Pancreas (tissue), 10 donors: ENCODE measurements around the gene SH3RF3. TPM values are rescaled to one million over a fixed set of nuclear protein-coding genes. Genes with fewer than 3 reads are reported as not detected.

Experiments
- ATAC-seq, 4 donors: fragments of 200-7000 bp; cut with Tn5 transposase; one replicate each; pipeline versions ENCODE4 v1.8.0 to v1.9.1; 2020; ENCODE audit warnings: mild to moderate bottlenecking in 4 of 4, moderate library complexity in 4 of 4
- DNase-seq, 6 donors: peaks; one replicate each; pipeline ENCODE4 v3.0.0-alpha.2; 2020
- FAIRE-seq: peaks from 2 replicates; lab custom pipeline; 2012; peaks lifted over from hg19 to GRCh38; lab: Jason Lieb, UNC
- H3K27ac ChIP-seq, 4 donors: fragments of 200-600 bp; sonication (generic); 1 replicate in 3 of 4; 2 replicates in 1 of 4; pipeline versions ENCODE4 v1.5.0 to v1.8.0; 2020
- H3K27me3 ChIP-seq, 4 donors: fragments of 200-600 bp; one replicate each; pipeline ENCODE4 v1.8.0; 2021
- H3K36me3 ChIP-seq, 3 donors: fragments of 200-600 bp; sonication (generic) in 1 of 3; one replicate each; pipeline versions ENCODE4 v1.5.0 to v1.8.0; 2020 to 2021
- H3K4me1 ChIP-seq, 3 donors: fragments of 200-600 bp; one replicate each; pipeline ENCODE4 v1.8.0; 2021
- H3K4me3 ChIP-seq, 4 donors: fragments of 200-600 bp; sonication (generic) in 2 of 4; one replicate each; pipeline versions ENCODE4 v1.5.0 to v1.8.0; 2020 to 2021
- H3K9me3 ChIP-seq, 4 donors: fragments of 200-600 bp; one replicate each; pipeline ENCODE4 v1.8.0; 2021
- WGBS, 2 donors: extraction: QIAGEN DNeasy Blood & Tissue Kit; methylation state at CpG; one replicate each; pipeline ENCODE4 v1.1.7; 2013; 5-methylcytosine and 5-hydroxymethylcytosine counted together
- intact Hi-C, 3 donors: fragments of 100-400 bp; cut with DNase I; formaldehyde crosslinking; loops; one replicate each; pipeline versions ENCODE4 v1.11.1 to v1.14.2; 2022
- polyA plus RNA-seq, 2 donors: library from polyadenylated mRNA; stranded (reverse); fragments of 200-250 nt; gene quantifications; one replicate each; pipeline ENCODE4 v1.2.3, GENCODE V29; 2013
- total RNA-seq, 6 donors: library from RNA; stranded (reverse); fragmentation: NEBNext Ultra II Directional in 4 of 6; extraction: Animal tissue kit (Norgen Biotek cat#: 25700) in 4 of 6; gene quantifications; one replicate each; pipeline versions ENCODE4 v1.2.1 to v1.2.4, GENCODE V29; 2021 to 2023
- TF ChIP-seq, protein P1 (sequence below), 4 donors: fragments of 200-600 bp; sonication (generic) in 3 of 4; IDR thresholded peaks; one replicate each; pipeline versions ENCODE4 v1.5.0 to v1.8.0; 2021; ENCODE audit warnings: antibody characterized with exemption in 4 of 4
- donor health status: healthy with polysubstance abuse.
- donor health status: DM: no; HTN: no; CAD: no; lungs with moderate emphysema.
- donor health status: DM: no; HTN: no; CAD: no.
- donor health status: control.
- donor health status: control.
- donor health status: Bipolar disorder and iron deficiency.
- donor health status: DM: yes; HTN: yes; CAD: no.
- donor health status: DM: no; HTN: no; CAD: no.
- donor health status: DM: no; HTN: no; CAD: no.
- donor health status: DM: yes; HTN: yes; CAD: no.

SH3RF3 gene
- total and polyA plus RNA-seq, 8 donors: 1.1 to 3.5 (median 1.8) TPM

DNA sequence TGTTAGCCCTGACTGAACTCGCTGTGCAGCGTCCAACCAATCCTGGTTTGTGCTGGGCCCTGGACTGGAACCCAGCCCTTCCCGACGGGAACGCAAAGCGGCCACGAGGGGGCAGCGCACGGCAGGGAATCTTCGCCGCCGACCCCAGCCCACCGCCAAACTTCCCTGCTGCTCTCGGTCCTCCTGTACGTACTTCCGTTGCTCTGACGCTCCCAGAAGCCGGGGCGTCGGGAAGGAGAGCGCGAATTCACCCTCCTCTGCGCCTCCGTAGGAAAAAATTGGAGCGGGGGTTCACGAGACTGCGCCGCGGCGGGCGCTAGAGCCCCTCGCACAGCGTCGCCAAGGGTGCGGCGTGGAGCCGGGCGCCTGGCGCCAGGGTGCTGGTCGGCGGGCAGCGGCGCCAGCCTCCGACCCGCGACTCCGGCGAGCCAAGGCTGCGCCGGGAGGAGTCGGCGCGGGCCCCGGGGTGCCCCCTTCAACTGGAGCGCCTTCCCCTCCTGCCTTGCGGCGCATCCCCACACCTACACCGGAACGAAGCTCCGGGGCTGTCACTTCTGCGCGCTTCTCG lies 873 bp upstream of the SH3RF3 start:
- DNase-seq (peak; percentile 46 to 82 (median 68)), ATAC-seq (peak; percentile 66 to 86 (median 84)), FAIRE-seq (no peak)
- intact Hi-C loops: loop anchor here in 2 of 3 donors (5.0 kb wide), 2 partner anchors 379 to 384 kb away; no protein-coding TSS in a partner anchor
- no peaks in the 10 kb centered on the region for H3K27me3 ChIP-seq
- H3K27ac ChIP-seq: peak overlapping the region in 2 of 4 donors; percentile 22 to 52
- H3K9me3 ChIP-seq: no peaks in the 10 kb centered on the region
- TF ChIP-seq, protein P1, sequence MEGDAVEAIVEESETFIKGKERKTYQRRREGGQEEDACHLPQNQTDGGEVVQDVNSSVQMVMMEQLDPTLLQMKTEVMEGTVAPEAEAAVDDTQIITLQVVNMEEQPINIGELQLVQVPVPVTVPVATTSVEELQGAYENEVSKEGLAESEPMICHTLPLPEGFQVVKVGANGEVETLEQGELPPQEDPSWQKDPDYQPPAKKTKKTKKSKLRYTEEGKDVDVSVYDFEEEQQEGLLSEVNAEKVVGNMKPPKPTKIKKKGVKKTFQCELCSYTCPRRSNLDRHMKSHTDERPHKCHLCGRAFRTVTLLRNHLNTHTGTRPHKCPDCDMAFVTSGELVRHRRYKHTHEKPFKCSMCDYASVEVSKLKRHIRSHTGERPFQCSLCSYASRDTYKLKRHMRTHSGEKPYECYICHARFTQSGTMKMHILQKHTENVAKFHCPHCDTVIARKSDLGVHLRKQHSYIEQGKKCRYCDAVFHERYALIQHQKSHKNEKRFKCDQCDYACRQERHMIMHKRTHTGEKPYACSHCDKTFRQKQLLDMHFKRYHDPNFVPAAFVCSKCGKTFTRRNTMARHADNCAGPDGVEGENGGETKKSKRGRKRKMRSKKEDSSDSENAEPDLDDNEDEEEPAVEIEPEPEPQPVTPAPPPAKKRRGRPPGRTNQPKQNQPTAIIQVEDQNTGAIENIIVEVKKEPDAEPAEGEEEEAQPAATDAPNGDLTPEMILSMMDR (IDR thresholded peaks at IDR 0.05): peak; percentile 64 to 75 (median 71)
- H3K36me3 ChIP-seq: no peaks in the 10 kb centered on the region
- no peaks in the 10 kb centered on the region for H3K4me1 ChIP-seq
- H3K4me3 ChIP-seq: peak overlapping the region; percentile 37 to 68 (median 48)
- 0 to 1% methylated on average over 59 to 63 of the region's 63 CpGs for WGBS, 2 donors

GRCh38 chr2:109129356-109129920 lies 433 bp downstream of the SH3RF3 start:
- H3K27me3 ChIP-seq: no peaks in the 10 kb centered on the region
- peak overlapping the region; percentile 37 to 68 (median 48) for H3K4me3 ChIP-seq
- DNase-seq (peak in 3 of 6 donors; percentile 24 to 66 (median 65)), ATAC-seq (peak; percentile 25 to 54 (median 32)), FAIRE-seq (no peak)
- no peaks in the 10 kb centered on the region for H3K36me3 ChIP-seq
- intact Hi-C loops: loop anchor here in 2 of 3 donors (5.0 kb wide), 2 partner anchors 378 to 383 kb away; no protein-coding TSS in a partner anchor
- H3K4me1 ChIP-seq: no peaks in the 10 kb centered on the region
- WGBS, 2 donors: 1% methylated on average over 43 to 70 of the region's 70 CpGs
- no peak overlapping the region for H3K27ac ChIP-seq
- TF ChIP-seq, protein P1 (IDR thresholded peaks at IDR 0.05): no peak
- H3K9me3 ChIP-seq: no peaks in the 10 kb centered on the region

DNA sequence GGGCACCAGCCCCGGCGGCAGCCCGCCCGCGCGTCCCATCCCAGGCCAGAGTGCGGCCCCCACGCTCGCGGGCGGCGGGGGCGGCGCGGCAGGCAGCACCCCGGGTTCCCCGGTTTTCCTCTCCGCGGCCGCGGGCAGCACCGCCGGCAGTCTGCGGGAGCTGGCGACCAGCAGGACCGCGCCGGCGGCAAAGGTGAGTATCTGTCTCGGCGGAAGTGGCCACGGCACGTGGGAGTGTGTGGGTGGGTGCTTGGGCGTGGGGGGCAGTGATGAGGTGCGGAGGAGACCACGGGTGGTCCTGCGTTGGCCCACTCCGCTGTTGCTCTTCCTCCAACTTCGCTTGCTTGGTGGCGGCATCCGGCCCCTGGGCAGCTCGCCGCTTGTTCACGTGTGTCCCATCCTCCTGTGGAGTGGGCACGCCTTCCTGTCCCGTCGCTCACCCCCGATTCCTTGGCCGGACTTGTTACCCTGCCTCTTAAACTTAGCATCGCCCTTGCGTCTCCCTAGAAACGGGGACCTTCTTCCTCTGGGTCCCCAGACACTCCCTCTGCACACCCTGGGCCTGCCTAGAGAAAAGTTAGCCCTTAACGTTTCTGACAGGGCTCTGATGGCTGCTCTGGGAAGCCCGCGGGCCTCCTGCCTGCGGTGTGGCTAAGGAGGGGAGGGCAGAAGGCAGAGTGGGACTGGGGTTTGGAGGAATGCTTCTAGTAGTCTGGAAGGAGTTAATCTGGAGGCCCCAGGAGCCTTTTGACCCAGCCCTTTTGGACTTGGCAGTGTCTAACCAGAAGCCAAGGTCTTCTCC lies 1.1 kb downstream of the SH3RF3 start:
- no peak for FAIRE-seq
- TF ChIP-seq, protein P1 (IDR thresholded peaks at IDR 0.05): no peak
- Histone ChIP-seq H3K4me1 (no peaks in the 10 kb centered on the region), H3K9me3 (no peaks in the 10 kb centered on the region), H3K4me3 (peak overlapping the region; percentile 37 to 68 (median 48)), H3K27ac (no peak overlapping the region), H3K27me3 (no peaks in the 10 kb centered on the region), H3K36me3 (no peaks in the 10 kb centered on the region)
- no peak for ATAC-seq
- intact Hi-C loops: loop anchor here in 2 of 3 donors (5.0 kb wide), 2 partner anchors 377 to 382 kb away; no protein-coding TSS in a partner anchor
- WGBS, 2 donors: 19 to 24% methylated on average over 55 to 56 of the region's 56 CpGs
- peak in 2 of 6 donors; percentile 60 to 68 for DNase-seq

DNA sequence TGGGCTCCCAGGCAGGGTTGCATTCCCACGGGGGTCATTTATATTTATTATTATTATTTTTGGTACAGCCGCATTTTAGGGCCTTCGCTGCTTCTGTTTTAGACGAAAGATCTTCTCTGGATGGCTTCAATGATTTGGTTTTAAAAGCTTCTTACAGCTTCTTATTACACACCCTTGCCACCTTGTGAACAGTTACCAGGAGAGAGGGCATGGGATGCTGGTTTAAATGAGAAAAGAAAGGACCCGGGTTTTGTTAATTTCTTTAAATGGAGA lies 1.7 kb downstream of the SH3RF3 start:
- no peak overlapping the region for H3K27ac ChIP-seq
- no peak for ATAC-seq
- no peaks in the 10 kb centered on the region for H3K9me3 ChIP-seq
- no peak for FAIRE-seq
- no peaks in the 10 kb centered on the region for H3K4me1 ChIP-seq
- TF ChIP-seq, protein P1 (IDR thresholded peaks at IDR 0.05): no peak
- intact Hi-C loops: no loop called here
- H3K36me3 ChIP-seq: no peaks in the 10 kb centered on the region
- H3K27me3 ChIP-seq: no peaks in the 10 kb centered on the region
- 44 to 64% methylated on average over 5 of the region's 5 CpGs for WGBS, 2 donors
- DNase-seq: no peak
- peak overlapping the region in 2 of 4 donors; percentile 49 to 68 for H3K4me3 ChIP-seq
